K562 (cell line): ENCODE results near the gene CNOT6. TPM values are rescaled to one million over a fixed set of nuclear protein-coding genes. Genes with fewer than 3 reads are reported as not detected.

Experiments
- ATAC-seq: fragments of 200-7000 bp; cut with Tn5 transposase; 3 replicates; pipeline ENCODE4 v1.9.1; 2020; ENCODE audit warnings: moderate library complexity
- BruUV-seq: library from RNA; stranded (reverse); fragments of 400-500 nt; replicated peaks from 2 replicates; lab custom pipeline; 2021; lab: Mats Ljungman, UMichigan
- CTCF ChIA-PET: fragments of 300-600 bp; formaldehyde crosslinking; extraction: SDS; loops from one replicate; lab custom pipeline; 2021; ENCODE audit warnings: low intra/inter-chr PET ratio; lab: Yijun Ruan, JAX
- POLR2A ChIA-PET: fragments of 300-600, 350-650 bp; sonication (Branson Sonifier 250); formaldehyde crosslinking; extraction: SDS; loops from one replicate; lab custom pipeline; 2021; ENCODE audit warnings: antibody characterized with exemption, inconsistent platforms; lab: Yijun Ruan, JAX
- DNase-seq, 4 experiments: peaks; one replicate each; pipeline versions ENCODE4 v3.0.0 to v3.0.0-alpha.2; 2011 to 2018; ENCODE audit warnings: low spot score in 3 of 4, mixed read lengths in 3 of 4; ENCODE audit errors: extremely low read depth in 1 of 4
- FAIRE-seq: peaks from 2 replicates; lab custom pipeline; 2011; peaks lifted over from hg19 to GRCh38; lab: Jason Lieb, UNC
- H2AFZ ChIP-seq: 2 replicates; pipeline ENCODE4 v1.6.0; 2011; ENCODE audit warnings: low read depth, low read length, control low read depth, inconsistent platforms
- H3K27ac ChIP-seq: fragments of 200-600 bp; 3 replicates; pipeline ENCODE4 v1.8.0; 2011; ENCODE audit warnings: low read depth, mild to moderate bottlenecking, control low read depth, inconsistent platforms, low read length, moderate library complexity, mixed read lengths; ENCODE audit errors: extremely low read depth
- H3K27me3 ChIP-seq, 2 experiments: fragments of 300-600 bp in 1 of 2; 2 replicates in 1 of 2; 3 replicates in 1 of 2; pipeline versions ENCODE4 v1.6.0 to v1.8.0; 2011; ENCODE audit warnings: inconsistent platforms in 2 of 2, low read length in 2 of 2, mild to moderate bottlenecking in 1 of 2, mixed read lengths in 1 of 2, moderate library complexity in 1 of 2; ENCODE audit not compliant: control insufficient read depth in 2 of 2, insufficient read depth in 2 of 2
- H3K36me3 ChIP-seq: fragments of 300-600 bp; 3 replicates; pipeline ENCODE4 v1.8.0; 2011; ENCODE audit warnings: mild to moderate bottlenecking, low read length, inconsistent platforms; ENCODE audit not compliant: control insufficient read depth, insufficient read depth
- H3K4me1 ChIP-seq, 2 experiments: fragments of 200-600 bp in 1 of 2; replicated peaks in 1 of 2; 2 replicates in 1 of 2; 3 replicates in 1 of 2; pipeline versions ENCODE4 v1.5.1 to v1.8.0; 2011; ENCODE audit warnings: inconsistent platforms in 2 of 2, low read length in 2 of 2, mild to moderate bottlenecking in 1 of 2, mixed read lengths in 1 of 2, moderate library complexity in 1 of 2; ENCODE audit not compliant: control insufficient read depth in 2 of 2, insufficient read depth in 2 of 2
- H3K4me2 ChIP-seq: 2 replicates; pipeline ENCODE4 v1.6.1; 2011; ENCODE audit warnings: low read length, control low read depth, inconsistent platforms, mixed read lengths; ENCODE audit not compliant: insufficient read depth
- H3K4me3 ChIP-seq: fragments of 200-600 bp; sonication (generic), shearing (Covaris generic); 2 replicates; pipeline ENCODE4 v1.5.1; 2016; ENCODE audit warnings: control low read depth, inconsistent platforms
- H3K79me2 ChIP-seq: fragments of 200-600 bp; 3 replicates; pipeline ENCODE4 v1.8.0; 2011; ENCODE audit warnings: low read length, inconsistent platforms; ENCODE audit not compliant: control insufficient read depth, insufficient read depth
- H3K9ac ChIP-seq, 2 experiments: 2 replicates each; pipeline versions ENCODE4 v1.6.0 to v1.6.1; 2011; ENCODE audit warnings: low read depth in 2 of 2, low read length in 2 of 2, control low read depth in 1 of 2, inconsistent platforms in 1 of 2, mild to moderate bottlenecking in 1 of 2, mixed read lengths in 1 of 2; ENCODE audit not compliant: insufficient read depth in 1 of 2
- H3K9me1 ChIP-seq: one replicate; pipeline ENCODE4 v1.6.0; 2011; ENCODE audit warnings: inconsistent platforms, mild to moderate bottlenecking, low read length, moderate library complexity; ENCODE audit not compliant: control insufficient read depth, insufficient read depth
- H3K9me3 ChIP-seq: replicated peaks from 2 replicates; pipeline ENCODE4 v1.5.1; 2011; ENCODE audit warnings: low read depth, low read length, inconsistent platforms; ENCODE audit not compliant: control insufficient read depth, insufficient read depth
- H4K20me1 ChIP-seq: replicated peaks from 2 replicates; pipeline ENCODE4 v1.6.1; 2011; ENCODE audit warnings: low read length, inconsistent platforms, mixed read lengths; ENCODE audit not compliant: control insufficient read depth, insufficient read depth
- LEF1 ChIP-seq: fragments of 450-650 bp; IDR thresholded peaks from 2 replicates; pipeline ENCODE4 v1.6.1; 2016; ENCODE audit warnings: mild to moderate bottlenecking
- NFIC ChIP-seq: fragments of 450-650 bp; IDR thresholded peaks from 2 replicates; pipeline ENCODE4 v1.6.1; 2017; ENCODE audit warnings: mild to moderate bottlenecking, inconsistent platforms
- WGBS: fragments of 100-300 bp; shearing (Covaris generic); methylation state at CpG from one replicate; pipeline ENCODE4 v1.1.6; 2016; ENCODE audit warnings: low coverage, mixed read lengths; ENCODE audit not compliant: insufficient coverage; ENCODE audit errors: missing lambda C conversion rate; 5-methylcytosine and 5-hydroxymethylcytosine counted together
- in situ Hi-C: fragments of 300-500 bp; cut with MboI; formaldehyde crosslinking; loops from 4 replicates; pipeline ENCODE4 v1.15.0; 2018; ENCODE audit warnings: inconsistent platforms, mixed read lengths
- intact Hi-C: fragments of 100-400 bp; cut with micrococcal nuclease; formaldehyde crosslinking; loops from 2 replicates; pipeline ENCODE4 v1.14.2; 2022
- polyA plus RNA-seq, 8 experiments: library from polyadenylated mRNA; depleted of rRNA in 4 of 8; stranded (reverse) in 5 of 8; unstranded in 3 of 8; fragments of >200 nt; fragmentation: Nextera tagmentation in 2 of 8; fragmentation: Illumina TruSeq in 1 of 8; extraction: Ambion mirVana in 2 of 8; extraction: Trizol in 1 of 8; gene quantifications; 2 replicates each; pipeline versions ENCODE4 v1.2.1 to v1.2.3, GENCODE V29; 2011 to 2014; ENCODE audit warnings: inconsistent platforms in 1 of 8, missing spikeins in 1 of 8
- total RNA-seq, 7 experiments: library from RNA; depleted of rRNA in 6 of 7; stranded (reverse); fragments of >200 nt in 6 of 7; fragmentation: Illumina TruSeq in 2 of 7; extraction: Trizol in 2 of 7; gene quantifications; 2 replicates each; pipeline versions ENCODE4 v1.2.1 to v1.2.3, GENCODE V29; 2011 to 2021; ENCODE audit warnings: low replicate concordance in 1 of 7
- TF ChIP-seq, protein P1 (sequence below), 2 experiments: fragments of 150-350 bp in 1 of 2; IDR thresholded peaks; 2 replicates each; pipeline ENCODE4 v1.6.1; 2012 to 2016; ENCODE audit warnings: low read depth in 2 of 2, low read length in 2 of 2, mild to moderate bottlenecking in 1 of 2, moderate library complexity in 1 of 2

CNOT6 gene
- total and polyA plus RNA-seq, 9 of the 15 experiments (the other 6 are each of a cell fraction or from before 2014, with no cell fraction given) = 4.9 to 32.4 (median 14.0) TPM

- Histone ChIP-seq H3K4me3 (no peak overlapping the region), H3K9me1 (no peaks in the 10 kb centered on the region), H3K27me3 (peaks cover 3 to 27% of the 10 kb centered on the region in 2 experiments; a peak in 3 of 5 replicates), H2AFZ (no peak overlapping the region), H4K20me1 (no peaks in the 10 kb centered on the region), H3K9ac (no peak overlapping the region), H3K9me3 (no peaks in the 10 kb centered on the region), H3K27ac (no peak overlapping the region), H3K4me1 (peaks cover 8 to 37% of the 10 kb centered on the region in 2 experiments; a peak in 4 of 5 replicates), H3K36me3 (no peaks in the 10 kb centered on the region), H3K4me2 (no peak overlapping the region), H3K79me2 (no peaks in the 10 kb centered on the region)
- ChIA-PET POLR2A (no interaction called here), CTCF (no interaction called here)
- FAIRE-seq (no peak), DNase-seq (no peak), ATAC-seq (no peak)
- 8% methylated on average over 18 of the region's 44 CpGs for WGBS
- intact Hi-C loops (no loop called here), in situ Hi-C loops (no loop called here)
- BruUV-seq = no TSS peak
- TF ChIP-seq, protein P1, sequence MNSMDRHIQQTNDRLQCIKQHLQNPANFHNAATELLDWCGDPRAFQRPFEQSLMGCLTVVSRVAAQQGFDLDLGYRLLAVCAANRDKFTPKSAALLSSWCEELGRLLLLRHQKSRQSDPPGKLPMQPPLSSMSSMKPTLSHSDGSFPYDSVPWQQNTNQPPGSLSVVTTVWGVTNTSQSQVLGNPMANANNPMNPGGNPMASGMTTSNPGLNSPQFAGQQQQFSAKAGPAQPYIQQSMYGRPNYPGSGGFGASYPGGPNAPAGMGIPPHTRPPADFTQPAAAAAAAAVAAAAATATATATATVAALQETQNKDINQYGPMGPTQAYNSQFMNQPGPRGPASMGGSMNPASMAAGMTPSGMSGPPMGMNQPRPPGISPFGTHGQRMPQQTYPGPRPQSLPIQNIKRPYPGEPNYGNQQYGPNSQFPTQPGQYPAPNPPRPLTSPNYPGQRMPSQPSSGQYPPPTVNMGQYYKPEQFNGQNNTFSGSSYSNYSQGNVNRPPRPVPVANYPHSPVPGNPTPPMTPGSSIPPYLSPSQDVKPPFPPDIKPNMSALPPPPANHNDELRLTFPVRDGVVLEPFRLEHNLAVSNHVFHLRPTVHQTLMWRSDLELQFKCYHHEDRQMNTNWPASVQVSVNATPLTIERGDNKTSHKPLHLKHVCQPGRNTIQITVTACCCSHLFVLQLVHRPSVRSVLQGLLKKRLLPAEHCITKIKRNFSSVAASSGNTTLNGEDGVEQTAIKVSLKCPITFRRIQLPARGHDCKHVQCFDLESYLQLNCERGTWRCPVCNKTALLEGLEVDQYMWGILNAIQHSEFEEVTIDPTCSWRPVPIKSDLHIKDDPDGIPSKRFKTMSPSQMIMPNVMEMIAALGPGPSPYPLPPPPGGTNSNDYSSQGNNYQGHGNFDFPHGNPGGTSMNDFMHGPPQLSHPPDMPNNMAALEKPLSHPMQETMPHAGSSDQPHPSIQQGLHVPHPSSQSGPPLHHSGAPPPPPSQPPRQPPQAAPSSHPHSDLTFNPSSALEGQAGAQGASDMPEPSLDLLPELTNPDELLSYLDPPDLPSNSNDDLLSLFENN (IDR thresholded peaks at IDR 0.05; ENCODE audit: low read depth in 2 of 2, low read length in 2 of 2) = no peak
- TF ChIP-seq LEF1 (no peak), NFIC (0 out of 2 replicates have a peak, but pooled peaks have one; percentile 27)
Measured at GRCh38 chr5:180589771-180590542, 95.8 kb downstream of the CNOT6 start.
